H9 (cell line): ENCODE results near the gene FBXL20. TPM values are rescaled to one million over a fixed set of nuclear protein-coding genes. Genes with fewer than 3 reads are reported as not detected.

Source experiments
- DNase-seq: peaks from one replicate; pipeline ENCODE4 v3.0.0-alpha.2; 2017
- H2AFZ ChIP-seq: one replicate; pipeline ENCODE4 v1.6.1; 2013; ENCODE audit warnings: mild to moderate bottlenecking, low read length, control low read depth, moderate library complexity
- H2AK5ac ChIP-seq: 2 replicates; pipeline ENCODE4 v1.6.1; 2013; ENCODE audit warnings: low read length, control low read depth, mixed read lengths; ENCODE audit not compliant: insufficient read length
- H2BK120ac ChIP-seq: one replicate; pipeline ENCODE4 v1.6.1; 2013; ENCODE audit warnings: low read depth, mild to moderate bottlenecking, low read length, control low read depth, inconsistent platforms; ENCODE audit not compliant: poor library complexity, severe bottlenecking
- H2BK12ac ChIP-seq: 2 replicates; pipeline ENCODE4 v1.6.1; 2013; ENCODE audit warnings: low read length, control low read depth, mixed read lengths, low read depth; ENCODE audit not compliant: insufficient read length
- H2BK15ac ChIP-seq: 2 replicates; pipeline ENCODE4 v1.6.1; 2013; ENCODE audit warnings: low read depth, low read length, control low read depth
- H2BK20ac ChIP-seq: one replicate; pipeline ENCODE4 v1.6.1; 2013; ENCODE audit warnings: low read depth, mild to moderate bottlenecking, low read length, control low read depth, inconsistent platforms; ENCODE audit not compliant: poor library complexity, severe bottlenecking
- H2BK5ac ChIP-seq: 2 replicates; pipeline ENCODE4 v1.6.1; 2013; ENCODE audit warnings: low read length, control low read depth, mixed read lengths; ENCODE audit not compliant: insufficient read length
- H3K14ac ChIP-seq: 2 replicates; pipeline ENCODE4 v1.6.1; 2013; ENCODE audit warnings: low read length, control low read depth; ENCODE audit not compliant: insufficient read depth
- H3K18ac ChIP-seq: 2 replicates; pipeline ENCODE4 v1.6.1; 2013; ENCODE audit warnings: low read depth, mild to moderate bottlenecking, mixed read lengths, low read length, control low read depth; ENCODE audit not compliant: insufficient read length
- H3K23ac ChIP-seq: 2 replicates; pipeline ENCODE4 v1.6.1; 2013; ENCODE audit warnings: low read length, control low read depth, mixed read lengths, low read depth; ENCODE audit not compliant: insufficient read length
- H3K23me2 ChIP-seq: 2 replicates; pipeline ENCODE4 v1.6.1; 2013; ENCODE audit warnings: low read depth, mild to moderate bottlenecking, mixed read lengths, low read length, control low read depth; ENCODE audit not compliant: insufficient read length, poor library complexity, severe bottlenecking
- H3K27ac ChIP-seq: 2 replicates; pipeline ENCODE4 v1.5.1; 2013; ENCODE audit warnings: low read length, control low read depth, mixed read lengths, low read depth; ENCODE audit not compliant: insufficient read length
- H3K27me3 ChIP-seq: 2 replicates; pipeline ENCODE4 v1.6.1; 2013; ENCODE audit warnings: low read length, control low read depth, inconsistent platforms; ENCODE audit not compliant: insufficient read depth
- H3K4ac ChIP-seq: 2 replicates; pipeline ENCODE4 v1.6.1; 2013; ENCODE audit warnings: low read depth, mild to moderate bottlenecking, control low read depth, inconsistent platforms, low read length, moderate library complexity
- H3K4me1 ChIP-seq: 2 replicates; pipeline ENCODE4 v1.6.1; 2013; ENCODE audit warnings: low read length, control low read depth, inconsistent platforms; ENCODE audit not compliant: insufficient read depth
- H3K4me2 ChIP-seq: 2 replicates; pipeline ENCODE4 v1.6.1; 2013; ENCODE audit warnings: low read length, control low read depth, mixed read lengths; ENCODE audit not compliant: insufficient read length, insufficient read depth
- H3K56ac ChIP-seq: 2 replicates; pipeline ENCODE4 v1.6.1; 2013; ENCODE audit warnings: low read depth, mild to moderate bottlenecking, mixed read lengths, low read length, control low read depth; ENCODE audit not compliant: insufficient read length
- H3K79me1 ChIP-seq: 2 replicates; pipeline ENCODE4 v1.6.1; 2013; ENCODE audit warnings: low read depth, mild to moderate bottlenecking, moderate library complexity, low read length, control low read depth, inconsistent platforms; ENCODE audit not compliant: insufficient read depth, poor library complexity, severe bottlenecking
- H3K79me2 ChIP-seq: 2 replicates; pipeline ENCODE4 v1.6.1; 2013; ENCODE audit warnings: low read length, control low read depth, inconsistent platforms; ENCODE audit not compliant: insufficient read depth
- H3K9ac ChIP-seq: 2 replicates; pipeline ENCODE4 v1.6.1; 2013; ENCODE audit warnings: low read length, control low read depth, mixed read lengths; ENCODE audit not compliant: insufficient read length; ENCODE audit errors: extremely low read depth
- H3K9me3 ChIP-seq: one replicate; pipeline ENCODE4 v1.6.1; 2013; ENCODE audit warnings: low read depth, low read length, inconsistent platforms; ENCODE audit not compliant: control insufficient read depth
- H3T11ph ChIP-seq: one replicate; pipeline ENCODE4 v1.6.1; 2013; ENCODE audit warnings: mild to moderate bottlenecking, low read length, control low read depth, inconsistent platforms
- H4K20me1 ChIP-seq: one replicate; pipeline ENCODE4 v1.6.1; 2013; ENCODE audit not compliant: control insufficient read depth, insufficient read length, insufficient read depth
- H4K5ac ChIP-seq: 2 replicates; pipeline ENCODE4 v1.6.1; 2013; ENCODE audit warnings: low read depth, mild to moderate bottlenecking, mixed read lengths, low read length, control low read depth; ENCODE audit not compliant: insufficient read length
- H4K8ac ChIP-seq: replicated peaks from 2 replicates; pipeline ENCODE4 v1.6.1; 2013; ENCODE audit warnings: low read length, control low read depth, mixed read lengths, low read depth; ENCODE audit not compliant: insufficient read length
- H4K91ac ChIP-seq: 2 replicates; pipeline ENCODE4 v1.6.1; 2013; ENCODE audit warnings: low read depth, mild to moderate bottlenecking, moderate library complexity, mixed read lengths, low read length, control low read depth; ENCODE audit not compliant: insufficient read length
- H3K27ac Mint-ChIP-seq, 3 experiments: 2 replicates in 2 of 3; 3 replicates in 1 of 3; pipeline ENCODE4 v1.8.0; 2020 to 2021; ENCODE audit warnings: mixed read lengths in 3 of 3, mild to moderate bottlenecking in 1 of 3, moderate library complexity in 1 of 3
- H3K27me3 Mint-ChIP-seq: 2 replicates; pipeline ENCODE4 v1.8.0; 2021; ENCODE audit warnings: low read depth, mild to moderate bottlenecking, moderate library complexity, mixed read lengths
- H3K36me3 Mint-ChIP-seq, 3 experiments: 2 replicates in 2 of 3; 3 replicates in 1 of 3; pipeline ENCODE4 v1.8.0; 2020 to 2021; ENCODE audit warnings: low read depth in 3 of 3, mixed read lengths in 3 of 3; ENCODE audit not compliant: insufficient read depth in 1 of 3
- H3K4me1 Mint-ChIP-seq, 2 experiments: 2 replicates each; pipeline ENCODE4 v1.8.0; 2020; ENCODE audit warnings: mixed read lengths in 2 of 2
- H3K4me3 Mint-ChIP-seq, 2 experiments: 2 replicates in 1 of 2; 3 replicates in 1 of 2; pipeline ENCODE4 v1.8.0; 2020 to 2021; ENCODE audit warnings: mild to moderate bottlenecking in 2 of 2, mixed read lengths in 2 of 2, moderate library complexity in 1 of 2
- H3K9me3 Mint-ChIP-seq, 2 experiments: 2 replicates in 1 of 2; 3 replicates in 1 of 2; pipeline ENCODE4 v1.8.0; 2020; ENCODE audit warnings: mild to moderate bottlenecking in 2 of 2, mixed read lengths in 2 of 2, moderate library complexity in 1 of 2
- WGBS: extraction: QIAGEN DNeasy Blood & Tissue Kit; methylation state at CpG from one replicate; pipeline ENCODE4 v1.1.7; 2013; ENCODE audit warnings: missing lambda C conversion rate, low lambda C conversion rate, mixed read lengths; ENCODE audit not compliant: insufficient read length; ENCODE audit errors: extremely low coverage; 5-methylcytosine and 5-hydroxymethylcytosine counted together
- total RNA-seq: library from RNA; stranded (reverse); gene quantifications from 2 replicates; pipeline ENCODE4 v1.2.1, GENCODE V29; 2021
- TF ChIP-seq, protein P1 (sequence below): fragments of 200-600 bp; sonication (generic); conservative IDR thresholded peaks from 3 replicates; pipeline ENCODE4 v1.8.0; 2021; ENCODE audit warnings: antibody characterized with exemption, mild to moderate bottlenecking

The FBXL20 gene
- total RNA-seq, 1 experiment from 2014 or later = 18.4 TPM

DNA sequence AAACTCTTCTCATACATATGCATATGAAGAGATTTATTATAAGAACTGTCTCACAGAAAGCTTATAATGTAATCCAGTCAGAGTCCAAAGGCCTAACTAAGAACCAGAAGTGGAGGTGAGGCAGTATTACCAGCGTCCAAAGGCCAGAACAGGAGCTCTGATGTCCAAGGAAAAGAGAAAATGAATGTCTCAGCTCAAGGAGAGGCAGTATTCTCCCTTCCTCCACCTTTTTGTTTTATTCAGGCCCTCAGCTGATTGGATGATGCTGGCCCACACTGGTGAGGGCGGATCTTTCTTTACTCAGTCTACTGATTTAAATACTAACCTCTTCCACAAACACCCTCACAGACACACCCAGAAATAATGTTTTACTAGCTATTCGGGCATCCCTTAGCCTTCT lies 43.4 kb downstream of the FBXL20 start:
- H3K18ac ChIP-seq = no peak overlapping the region
- no peak overlapping the region for H2BK5ac ChIP-seq
- no CpG with 5 or more reads among the region's 3 CpGs for WGBS
- H4K8ac ChIP-seq = no peak overlapping the region
- Mint-ChIP-seq H3K36me3 (no peaks in the 10 kb centered on the region), H3K27me3 (no peaks in the 10 kb centered on the region), H3K4me1 (peaks cover 6 to 7% of the 10 kb centered on the region in 2 experiments; a peak in 3 of 4 replicates), H3K9me3 (no peaks in the 10 kb centered on the region), H3K27ac (peak overlapping the region in 1 of 3 experiments; percentile 80; a peak in 2 of 7 replicates), H3K4me3 (no peak overlapping the region)
- no peak overlapping the region for H4K91ac ChIP-seq
- no peak overlapping the region for H3K14ac ChIP-seq
- no peak overlapping the region for H2AK5ac ChIP-seq
- H3K9me3 ChIP-seq = no peaks in the 10 kb centered on the region
- no peak overlapping the region for H2BK120ac ChIP-seq
- TF ChIP-seq, protein P1, sequence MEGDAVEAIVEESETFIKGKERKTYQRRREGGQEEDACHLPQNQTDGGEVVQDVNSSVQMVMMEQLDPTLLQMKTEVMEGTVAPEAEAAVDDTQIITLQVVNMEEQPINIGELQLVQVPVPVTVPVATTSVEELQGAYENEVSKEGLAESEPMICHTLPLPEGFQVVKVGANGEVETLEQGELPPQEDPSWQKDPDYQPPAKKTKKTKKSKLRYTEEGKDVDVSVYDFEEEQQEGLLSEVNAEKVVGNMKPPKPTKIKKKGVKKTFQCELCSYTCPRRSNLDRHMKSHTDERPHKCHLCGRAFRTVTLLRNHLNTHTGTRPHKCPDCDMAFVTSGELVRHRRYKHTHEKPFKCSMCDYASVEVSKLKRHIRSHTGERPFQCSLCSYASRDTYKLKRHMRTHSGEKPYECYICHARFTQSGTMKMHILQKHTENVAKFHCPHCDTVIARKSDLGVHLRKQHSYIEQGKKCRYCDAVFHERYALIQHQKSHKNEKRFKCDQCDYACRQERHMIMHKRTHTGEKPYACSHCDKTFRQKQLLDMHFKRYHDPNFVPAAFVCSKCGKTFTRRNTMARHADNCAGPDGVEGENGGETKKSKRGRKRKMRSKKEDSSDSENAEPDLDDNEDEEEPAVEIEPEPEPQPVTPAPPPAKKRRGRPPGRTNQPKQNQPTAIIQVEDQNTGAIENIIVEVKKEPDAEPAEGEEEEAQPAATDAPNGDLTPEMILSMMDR = no peak
- no peak overlapping the region for H3T11ph ChIP-seq
- no peak overlapping the region for H4K5ac ChIP-seq
- H3K79me1 ChIP-seq = no peaks in the 10 kb centered on the region
- H3K27me3 ChIP-seq = no peaks in the 10 kb centered on the region
- no peak overlapping the region for H2BK12ac ChIP-seq
- H2AFZ ChIP-seq = no peak overlapping the region
- no peaks in the 10 kb centered on the region for H3K23me2 ChIP-seq
- H3K4me2 ChIP-seq = no peak overlapping the region
- H3K79me2 ChIP-seq = no peaks in the 10 kb centered on the region
- H2BK15ac ChIP-seq = no peak overlapping the region
- no peak for DNase-seq
- no peak overlapping the region for H3K56ac ChIP-seq
- H3K4ac ChIP-seq = no peak overlapping the region
- no peaks in the 10 kb centered on the region for H3K4me1 ChIP-seq
- no peak overlapping the region for H3K27ac ChIP-seq
- H4K20me1 ChIP-seq = no peaks in the 10 kb centered on the region
- H3K23ac ChIP-seq = no peak overlapping the region
- H2BK20ac ChIP-seq = no peak overlapping the region
- H3K9ac ChIP-seq = no peak overlapping the region
